ENCODE results near the gene MOV10.
"Not testable (repeated sequence)": the region's sequence is repeated elsewhere in the genome, so short reads cannot be mapped to it uniquely, and the experiment has no call there.

MOV10 gene

DNA sequence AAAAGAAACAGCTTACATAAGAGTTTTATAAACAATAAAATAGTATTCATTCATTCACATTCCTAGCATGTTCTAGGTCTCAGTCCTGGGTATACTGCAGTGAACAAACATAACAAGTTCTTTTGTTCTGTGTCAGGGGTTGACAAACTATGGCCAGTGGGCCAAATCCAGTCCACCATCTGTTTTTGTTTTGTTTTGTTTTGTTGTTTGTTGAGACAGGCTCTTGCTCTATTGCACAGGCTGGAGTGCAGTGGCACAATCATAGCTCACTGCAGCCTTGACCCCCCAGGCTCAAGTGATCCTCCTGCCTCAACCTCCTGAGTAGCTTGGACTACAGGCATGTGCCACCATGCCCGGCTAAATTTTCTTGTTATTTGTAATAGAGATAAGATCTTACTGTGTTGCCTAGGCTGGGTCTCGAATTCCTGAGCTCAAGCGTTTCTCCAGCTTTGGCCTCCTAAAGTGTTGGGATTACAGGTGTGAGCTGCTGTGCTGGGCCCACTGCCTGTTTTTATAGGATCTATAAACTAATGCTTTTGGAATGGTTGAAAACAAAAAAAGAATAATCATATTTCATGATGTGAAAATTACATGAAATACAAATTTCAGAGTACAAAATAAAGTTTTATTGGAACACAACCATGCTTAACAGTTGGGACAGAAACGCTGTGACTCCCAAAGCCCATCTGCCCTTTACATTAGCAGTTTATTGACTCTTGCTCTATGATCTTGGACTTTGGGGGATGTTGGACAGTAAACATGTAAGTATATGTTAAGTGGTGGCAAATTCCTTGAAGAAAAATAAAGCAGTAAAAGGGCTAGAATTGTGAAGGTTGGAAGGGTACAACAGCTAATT is 37.0 kb upstream of the MOV10 start:
- TF ChIP-seq, protein P1, sequence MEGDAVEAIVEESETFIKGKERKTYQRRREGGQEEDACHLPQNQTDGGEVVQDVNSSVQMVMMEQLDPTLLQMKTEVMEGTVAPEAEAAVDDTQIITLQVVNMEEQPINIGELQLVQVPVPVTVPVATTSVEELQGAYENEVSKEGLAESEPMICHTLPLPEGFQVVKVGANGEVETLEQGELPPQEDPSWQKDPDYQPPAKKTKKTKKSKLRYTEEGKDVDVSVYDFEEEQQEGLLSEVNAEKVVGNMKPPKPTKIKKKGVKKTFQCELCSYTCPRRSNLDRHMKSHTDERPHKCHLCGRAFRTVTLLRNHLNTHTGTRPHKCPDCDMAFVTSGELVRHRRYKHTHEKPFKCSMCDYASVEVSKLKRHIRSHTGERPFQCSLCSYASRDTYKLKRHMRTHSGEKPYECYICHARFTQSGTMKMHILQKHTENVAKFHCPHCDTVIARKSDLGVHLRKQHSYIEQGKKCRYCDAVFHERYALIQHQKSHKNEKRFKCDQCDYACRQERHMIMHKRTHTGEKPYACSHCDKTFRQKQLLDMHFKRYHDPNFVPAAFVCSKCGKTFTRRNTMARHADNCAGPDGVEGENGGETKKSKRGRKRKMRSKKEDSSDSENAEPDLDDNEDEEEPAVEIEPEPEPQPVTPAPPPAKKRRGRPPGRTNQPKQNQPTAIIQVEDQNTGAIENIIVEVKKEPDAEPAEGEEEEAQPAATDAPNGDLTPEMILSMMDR (IDR thresholded peaks at IDR 0.05), result no peak
- H3K27ac ChIP-seq, result no peak overlapping the region
- H3K9me3 ChIP-seq, result no peaks in the 10 kb centered on the region
- H3K4me1 ChIP-seq, result peaks cover 0 to 44% (median 5%) of the 10 kb centered on the region in 4 donors
- no peaks in the 10 kb centered on the region for H3K36me3 ChIP-seq
- intact Hi-C loops (cut with DNase I; ENCODE audit: low total_unique reads), result no loop called here
- no peaks in the 10 kb centered on the region for H3K27me3 ChIP-seq
- H3K4me3 ChIP-seq, result no peak overlapping the region
- no peak for DNase-seq

DNA sequence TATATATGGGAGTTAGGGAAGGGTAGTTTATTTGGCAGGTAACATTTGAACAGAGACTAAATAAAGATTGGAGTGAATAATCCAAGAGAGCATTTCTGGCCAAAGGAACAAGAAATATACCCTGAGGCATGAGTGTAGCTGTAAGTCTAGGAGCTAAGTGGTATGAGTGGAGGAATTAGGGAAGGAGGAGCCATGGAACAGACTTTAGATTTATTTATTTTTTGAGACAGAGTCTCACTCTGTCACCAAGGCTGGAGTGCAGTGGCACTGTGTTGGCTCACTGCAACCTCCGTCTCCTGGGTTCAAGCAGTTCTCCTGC is 36.4 kb upstream of the MOV10 start:
- H3K4me1 ChIP-seq, result peaks cover 0 to 44% (median 5%) of the 10 kb centered on the region in 4 donors
- H3K27me3 ChIP-seq, result no peaks in the 10 kb centered on the region
- H3K36me3 ChIP-seq, result no peaks in the 10 kb centered on the region
- no peak overlapping the region for H3K4me3 ChIP-seq
- TF ChIP-seq, protein P1 (IDR thresholded peaks at IDR 0.05), result no peak
- H3K27ac ChIP-seq, result no peak overlapping the region
- intact Hi-C loops (cut with DNase I; ENCODE audit: low total_unique reads), result no loop called here
- DNase-seq, result no peak
- no peaks in the 10 kb centered on the region for H3K9me3 ChIP-seq

DNA sequence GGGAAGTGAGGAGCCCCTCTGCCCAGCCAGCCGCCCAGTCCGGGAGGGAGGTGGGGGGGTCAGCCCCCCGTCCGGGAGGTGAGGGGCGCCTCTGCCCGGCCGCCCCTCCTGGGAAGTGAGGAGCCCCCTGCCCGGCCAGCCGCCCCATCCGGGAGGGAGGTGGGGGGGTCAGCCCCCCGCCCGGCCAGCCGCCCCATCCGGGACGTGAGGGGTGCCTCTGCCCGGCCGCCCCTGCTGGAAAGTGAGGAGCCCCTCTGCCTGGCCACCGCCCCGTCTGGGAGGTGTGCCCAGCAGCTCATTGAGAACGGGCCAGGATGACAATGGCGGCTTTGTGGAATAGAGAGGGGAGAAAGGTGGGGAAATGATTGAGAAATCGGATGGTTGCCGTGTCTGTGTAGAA is 34.0 kb upstream of the MOV10 start:
- H3K9me3 ChIP-seq; H3K36me3 ChIP-seq; DNase-seq; H3K4me3 ChIP-seq; H3K27ac ChIP-seq; intact Hi-C loops (cut with DNase I; ENCODE audit: low total_unique reads); H3K27me3 ChIP-seq: not testable (repeated sequence)
- peaks cover 0 to 34% (median 3%) of the 10 kb centered on the region in 4 donors for H3K4me1 ChIP-seq

DNA sequence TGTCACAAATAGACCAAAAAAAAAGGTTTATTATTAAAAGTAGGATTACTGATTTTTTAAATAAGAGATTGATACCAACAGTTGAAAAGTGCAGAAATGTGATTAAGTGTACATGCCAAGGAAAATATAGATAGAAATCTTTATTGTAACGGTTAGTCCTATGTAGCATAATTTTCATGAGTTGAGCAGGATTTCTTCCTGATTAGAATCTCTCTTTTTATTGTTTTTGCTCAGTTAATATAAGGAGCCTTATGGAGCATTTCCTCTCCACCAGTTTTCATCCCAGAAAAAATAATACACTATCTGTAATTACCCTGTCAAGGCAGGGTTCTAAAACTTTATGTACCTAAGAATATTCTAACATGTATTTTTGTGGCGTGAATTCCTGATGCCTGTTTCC is 31.4 kb upstream of the MOV10 start:
- TF ChIP-seq, protein P1 (IDR thresholded peaks at IDR 0.05), result no peak
- H3K36me3 ChIP-seq, result peaks cover 0 to 9% (median 8%) of the 10 kb centered on the region in 3 donors
- no peaks in the 10 kb centered on the region for H3K9me3 ChIP-seq
- H3K27ac ChIP-seq, result no peak overlapping the region
- no peak overlapping the region for H3K4me3 ChIP-seq
- peaks cover 0 to 7% (median 2%) of the 10 kb centered on the region in 4 donors for H3K4me1 ChIP-seq
- no peaks in the 10 kb centered on the region for H3K27me3 ChIP-seq
- DNase-seq, result no peak
- intact Hi-C loops (cut with DNase I; ENCODE audit: low total_unique reads), result no loop called here

DNA sequence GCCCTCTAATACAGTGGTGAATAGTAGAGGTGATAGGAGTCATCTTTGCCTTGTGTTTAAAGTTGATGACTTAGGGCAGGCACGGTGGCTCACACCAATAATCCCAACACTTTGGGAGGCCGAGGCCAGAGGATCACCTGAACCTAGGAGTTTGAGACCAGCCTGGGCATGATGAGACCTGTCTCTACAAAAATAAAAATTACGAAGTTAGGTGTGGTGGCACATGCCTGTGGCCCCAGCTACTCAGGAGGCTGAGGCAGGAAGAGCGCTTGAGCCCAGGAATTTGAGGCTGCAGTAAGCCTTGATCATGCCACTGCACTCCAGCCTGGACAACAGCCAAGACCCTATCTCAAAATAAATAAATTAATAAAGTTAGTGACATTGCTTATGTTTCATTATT is 28.2 kb upstream of the MOV10 start:
- H3K9me3 ChIP-seq, result no peaks in the 10 kb centered on the region
- TF ChIP-seq, protein P1 (IDR thresholded peaks at IDR 0.05), result no peak

DNA sequence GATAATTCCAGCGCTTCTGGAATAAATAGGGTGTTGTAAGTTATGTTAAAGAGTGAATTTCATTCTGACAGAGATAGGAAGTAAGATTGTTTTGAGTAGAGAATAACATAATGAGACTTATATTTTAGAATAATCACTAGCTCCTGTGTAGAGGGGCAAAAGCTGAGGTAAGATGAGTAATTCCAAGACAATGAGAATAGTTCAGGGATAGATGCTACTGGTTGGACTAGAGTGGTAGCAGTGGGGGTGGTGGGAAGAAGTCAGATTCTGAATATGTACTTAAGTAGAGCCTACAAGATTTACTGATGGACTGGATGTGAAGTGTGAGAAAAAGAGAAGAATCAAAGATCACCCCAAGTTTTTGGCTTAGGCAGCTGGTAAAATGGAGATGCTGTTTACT is 23.3 kb upstream of the MOV10 start:
- Histone ChIP-seq H3K36me3 (peaks cover 42 to 73% (median 49%) of the 10 kb centered on the region in 3 donors), H3K27ac (no peak overlapping the region), H3K27me3 (no peaks in the 10 kb centered on the region), H3K4me3 (no peak overlapping the region), H3K4me1 (no peaks in the 10 kb centered on the region), H3K9me3 (no peaks in the 10 kb centered on the region)
- TF ChIP-seq, protein P1 (IDR thresholded peaks at IDR 0.05), result no peak
- intact Hi-C loops (cut with DNase I; ENCODE audit: low total_unique reads), result no loop called here
- DNase-seq, result no peak

More for the DNA sequence above, 28.2 kb upstream of the MOV10 start:
- no peak overlapping the region for H3K27ac ChIP-seq
- H3K4me3 ChIP-seq, result no peak overlapping the region
- intact Hi-C loops (cut with DNase I; ENCODE audit: low total_unique reads), result no loop called here
- peaks cover 11 to 40% (median 29%) of the 10 kb centered on the region in 3 donors for H3K36me3 ChIP-seq
- peaks cover 0 to 4% (median 0%) of the 10 kb centered on the region in 4 donors for H3K4me1 ChIP-seq
- H3K27me3 ChIP-seq, result no peaks in the 10 kb centered on the region
- no peak for DNase-seq
